ENCODE data around the gene RRAS2. TPM values are rescaled to one million over a fixed set of nuclear protein-coding genes. Genes with fewer than 3 reads are reported as not detected.
A peak's percentile ranks its signal among the peaks of the same experiment; 100 is the strongest.

Gene RRAS2
- total and polyA plus RNA-seq, 10 of the 15 experiments (the other 5 are each of a cell fraction or from before 2014, with no cell fraction given) = 26.9 to 72.4 (median 45.4) TPM

GRCh38 chr11:14315130-14315529 is 43.9 kb downstream of the RRAS2 start (continued):
- TF ChIP-seq POLR2AphosphoS5 (IDR thresholded peaks at IDR 0.05; ENCODE audit: low read length) = no peak
- TF ChIP-seq ASH2L (IDR thresholded peaks at IDR 0.05; ENCODE audit: borderline replicate concordance, low read depth) = no peak
- TF ChIP-seq, protein P1, sequence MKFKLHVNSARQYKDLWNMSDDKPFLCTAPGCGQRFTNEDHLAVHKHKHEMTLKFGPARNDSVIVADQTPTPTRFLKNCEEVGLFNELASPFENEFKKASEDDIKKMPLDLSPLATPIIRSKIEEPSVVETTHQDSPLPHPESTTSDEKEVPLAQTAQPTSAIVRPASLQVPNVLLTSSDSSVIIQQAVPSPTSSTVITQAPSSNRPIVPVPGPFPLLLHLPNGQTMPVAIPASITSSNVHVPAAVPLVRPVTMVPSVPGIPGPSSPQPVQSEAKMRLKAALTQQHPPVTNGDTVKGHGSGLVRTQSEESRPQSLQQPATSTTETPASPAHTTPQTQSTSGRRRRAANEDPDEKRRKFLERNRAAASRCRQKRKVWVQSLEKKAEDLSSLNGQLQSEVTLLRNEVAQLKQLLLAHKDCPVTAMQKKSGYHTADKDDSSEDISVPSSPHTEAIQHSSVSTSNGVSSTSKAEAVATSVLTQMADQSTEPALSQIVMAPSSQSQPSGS (IDR thresholded peaks at IDR 0.05; ENCODE audit: low read length) = no peak
- peak; percentile 50; the same call in 1 of the 2 replicates for TF ChIP-seq IKZF1 (conservative IDR thresholded peaks at IDR 0.05)
- TF ChIP-seq EP300 (IDR thresholded peaks at IDR 0.05; ENCODE audit: borderline replicate concordance in 1 of 2, control insufficient read depth in 1 of 2, low read depth in 2 of 2, low read length in 2 of 2) = peak; percentile 59 to 75; a peak in 3 of 4 replicates
- no peak for TF ChIP-seq ZNF207 (IDR thresholded peaks at IDR 0.05; ENCODE audit: borderline replicate concordance)
- TF ChIP-seq SIN3A (IDR thresholded peaks at IDR 0.05; ENCODE audit: low read depth, low read length) = no peak
- no peak for TF ChIP-seq YBX1 (IDR thresholded peaks at IDR 0.05)
- no peak for TF ChIP-seq RFX5 (IDR thresholded peaks at IDR 0.05; ENCODE audit: low read depth, low read length)
- TF ChIP-seq TBL1XR1 (IDR thresholded peaks at IDR 0.05; ENCODE audit: low read depth, low read length) = no peak
- TF ChIP-seq ZNF24 (IDR thresholded peaks at IDR 0.05) = no peak
- TF ChIP-seq IKZF2 (IDR thresholded peaks at IDR 0.05) = peak in 1 of 2 experiments; percentile 12; a peak in 1 of 4 replicates
- TF ChIP-seq KAT2A (conservative IDR thresholded peaks at IDR 0.05; ENCODE audit: control insufficient read depth, low read depth, low read length) = no peak
- TF ChIP-seq MTA2 (IDR thresholded peaks at IDR 0.05; ENCODE audit: low read depth) = peak; percentile 48; the same call in 1 of the 2 replicates
- TF ChIP-seq, protein P2, sequence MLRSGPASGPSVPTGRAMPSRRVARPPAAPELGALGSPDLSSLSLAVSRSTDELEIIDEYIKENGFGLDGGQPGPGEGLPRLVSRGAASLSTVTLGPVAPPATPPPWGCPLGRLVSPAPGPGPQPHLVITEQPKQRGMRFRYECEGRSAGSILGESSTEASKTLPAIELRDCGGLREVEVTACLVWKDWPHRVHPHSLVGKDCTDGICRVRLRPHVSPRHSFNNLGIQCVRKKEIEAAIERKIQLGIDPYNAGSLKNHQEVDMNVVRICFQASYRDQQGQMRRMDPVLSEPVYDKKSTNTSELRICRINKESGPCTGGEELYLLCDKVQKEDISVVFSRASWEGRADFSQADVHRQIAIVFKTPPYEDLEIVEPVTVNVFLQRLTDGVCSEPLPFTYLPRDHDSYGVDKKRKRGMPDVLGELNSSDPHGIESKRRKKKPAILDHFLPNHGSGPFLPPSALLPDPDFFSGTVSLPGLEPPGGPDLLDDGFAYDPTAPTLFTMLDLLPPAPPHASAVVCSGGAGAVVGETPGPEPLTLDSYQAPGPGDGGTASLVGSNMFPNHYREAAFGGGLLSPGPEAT (IDR thresholded peaks at IDR 0.05; ENCODE audit: low read depth) = no peak
- TF ChIP-seq RB1 (IDR thresholded peaks at IDR 0.05; ENCODE audit: borderline replicate concordance) = no peak
- TF ChIP-seq, protein P3, sequence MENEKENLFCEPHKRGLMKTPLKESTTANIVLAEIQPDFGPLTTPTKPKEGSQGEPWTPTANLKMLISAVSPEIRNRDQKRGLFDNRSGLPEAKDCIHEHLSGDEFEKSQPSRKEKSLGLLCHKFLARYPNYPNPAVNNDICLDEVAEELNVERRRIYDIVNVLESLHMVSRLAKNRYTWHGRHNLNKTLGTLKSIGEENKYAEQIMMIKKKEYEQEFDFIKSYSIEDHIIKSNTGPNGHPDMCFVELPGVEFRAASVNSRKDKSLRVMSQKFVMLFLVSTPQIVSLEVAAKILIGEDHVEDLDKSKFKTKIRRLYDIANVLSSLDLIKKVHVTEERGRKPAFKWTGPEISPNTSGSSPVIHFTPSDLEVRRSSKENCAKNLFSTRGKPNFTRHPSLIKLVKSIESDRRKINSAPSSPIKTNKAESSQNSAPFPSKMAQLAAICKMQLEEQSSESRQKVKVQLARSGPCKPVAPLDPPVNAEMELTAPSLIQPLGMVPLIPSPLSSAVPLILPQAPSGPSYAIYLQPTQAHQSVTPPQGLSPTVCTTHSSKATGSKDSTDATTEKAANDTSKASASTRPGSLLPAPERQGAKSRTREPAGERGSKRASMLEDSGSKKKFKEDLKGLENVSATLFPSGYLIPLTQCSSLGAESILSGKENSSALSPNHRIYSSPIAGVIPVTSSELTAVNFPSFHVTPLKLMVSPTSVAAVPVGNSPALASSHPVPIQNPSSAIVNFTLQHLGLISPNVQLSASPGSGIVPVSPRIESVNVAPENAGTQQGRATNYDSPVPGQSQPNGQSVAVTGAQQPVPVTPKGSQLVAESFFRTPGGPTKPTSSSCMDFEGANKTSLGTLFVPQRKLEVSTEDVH (IDR thresholded peaks at IDR 0.05; ENCODE audit: low read depth, partially characterized antibody) = no peak
- TF ChIP-seq BRCA1 (IDR thresholded peaks at IDR 0.05; ENCODE audit: low read depth, low read length) = no peak
- no peak for TF ChIP-seq YY1 (IDR thresholded peaks at IDR 0.05; ENCODE audit: low read depth, low read length)
- TF ChIP-seq SP1 (IDR thresholded peaks at IDR 0.05; ENCODE audit: low read depth, low read length) = no peak
- no peak for TF ChIP-seq FOXK2 (IDR thresholded peaks at IDR 0.05)
- TF ChIP-seq ZNF217 (IDR thresholded peaks at IDR 0.05) = no peak
- TF ChIP-seq NFIC (IDR thresholded peaks at IDR 0.05; ENCODE audit: low read depth, low read length) = no peak
- TF ChIP-seq PRDM15 (CRISPR knock-in tag; IDR thresholded peaks at IDR 0.05) = no peak
